Measurements from ENCODE around the gene LIMS2. TPM values are rescaled to one million over a fixed set of nuclear protein-coding genes. Genes with fewer than 3 reads are reported as not detected.

Gene LIMS2
- total and polyA plus RNA-seq, 2 experiments from 2014 or later = 1.6 to 3.5 TPM

DNA sequence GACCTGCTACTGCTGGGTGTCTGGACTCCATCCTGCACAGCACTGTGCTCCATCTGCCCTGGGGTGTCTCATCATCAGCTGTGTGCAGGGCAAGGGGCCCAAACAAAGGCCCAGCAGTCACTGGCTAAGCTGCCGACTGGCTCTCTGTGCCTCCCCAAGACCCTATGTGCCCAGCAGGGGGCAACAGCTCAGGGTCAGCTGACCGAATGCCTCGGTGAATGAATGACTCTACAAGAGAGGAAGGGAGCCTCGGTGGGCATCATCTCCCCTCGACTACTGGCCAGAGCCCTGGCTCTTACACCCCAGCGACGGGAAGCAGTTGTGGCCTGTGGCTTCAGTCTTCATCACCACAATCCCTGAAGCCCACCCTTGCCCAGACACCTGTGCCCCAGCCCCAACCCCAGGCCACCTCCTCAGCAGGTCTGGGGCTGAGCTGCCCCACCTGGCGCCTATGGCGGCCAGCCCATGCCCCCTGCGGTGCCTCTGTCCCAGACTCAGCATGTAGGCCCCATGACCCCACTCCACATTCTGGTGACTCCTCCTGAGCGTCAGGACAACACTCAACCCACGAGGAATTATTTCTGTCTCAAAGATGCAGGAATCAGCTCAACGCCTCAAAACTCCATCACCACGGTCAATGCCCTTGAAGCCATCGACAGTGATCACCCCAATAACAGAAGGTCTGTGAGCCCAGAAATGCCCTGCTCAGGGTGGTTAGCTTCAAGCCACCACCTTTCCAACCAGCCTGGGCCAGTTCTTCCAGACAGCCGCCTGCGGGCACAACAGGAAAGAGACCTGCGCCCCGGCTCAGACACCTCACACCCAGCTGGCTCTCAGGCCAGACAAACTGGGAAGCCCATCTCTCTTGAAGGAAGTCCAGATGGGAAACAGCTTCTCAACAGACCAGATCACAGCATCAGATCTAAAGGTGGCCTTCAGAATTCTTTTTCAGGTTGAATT is 31.0 kb downstream of the LIMS2 start:
- H3K4me3 Mint-ChIP-seq = no peak overlapping the region
- no peak for ATAC-seq
- DNase-seq (ENCODE audit: low spot score) = no peak

DNA sequence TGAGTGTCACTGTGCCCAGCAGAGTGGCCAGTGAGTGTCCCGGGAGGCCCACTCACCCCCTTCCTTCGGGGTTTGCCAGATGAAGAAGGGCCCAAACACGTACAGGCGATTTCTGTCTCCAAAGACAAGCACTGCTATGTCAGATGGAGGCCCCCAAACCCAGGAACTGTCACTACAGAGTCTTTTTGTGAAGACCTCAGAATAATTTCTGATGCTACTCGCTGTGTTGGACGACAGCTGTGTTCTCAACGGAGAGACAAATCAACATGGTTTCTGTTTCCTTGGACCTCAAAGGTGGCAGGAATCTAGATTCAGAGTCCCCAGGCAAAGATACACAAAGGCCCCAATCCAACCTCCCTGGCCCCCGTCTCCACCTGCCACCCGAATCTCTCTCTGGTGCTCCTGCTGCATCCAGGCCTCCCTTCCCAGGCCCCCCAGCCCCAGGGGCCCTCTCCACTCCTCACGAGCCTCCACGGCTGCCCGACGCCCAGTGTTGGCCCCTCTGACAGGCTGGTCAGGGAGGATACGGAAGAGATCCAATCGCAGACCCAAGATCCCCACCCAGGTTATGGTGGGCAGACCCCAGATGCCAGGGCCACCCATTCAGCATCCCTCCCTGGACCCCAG is 31.8 kb downstream of the LIMS2 start:
- H3K4me3 ChIP-seq = no peak overlapping the region
- DNase-seq (ENCODE audit: low spot score) = no peak
- H3K4me2 ChIP-seq = no peak overlapping the region
- H3K27me3 ChIP-seq (ENCODE audit: insufficient read depth) = no peaks in the 10 kb centered on the region
- no peak for ATAC-seq
- no peak overlapping the region for H3K4me3 Mint-ChIP-seq
- peaks cover 9% of the 10 kb centered on the region for H3K4me1 Mint-ChIP-seq
- H3K27ac ChIP-seq (ENCODE audit: low read depth) = no peak overlapping the region
- no peak overlapping the region for H2AFZ ChIP-seq
- no peak overlapping the region for H3K27ac Mint-ChIP-seq
- H3K9me3 Mint-ChIP-seq = no peaks in the 10 kb centered on the region
- no peaks in the 10 kb centered on the region for H3F3A ChIP-seq (replicated peaks; ENCODE audit: low read depth)
- H3K27me3 Mint-ChIP-seq (ENCODE audit: insufficient read depth, low read depth, poor library complexity) = peaks cover 5% of the 10 kb centered on the region
- no peaks in the 10 kb centered on the region for H3K36me3 Mint-ChIP-seq (ENCODE audit: low read depth)
- H4K20me1 ChIP-seq (replicated peaks; ENCODE audit: insufficient read depth) = no peaks in the 10 kb centered on the region
- H3K79me2 ChIP-seq (replicated peaks; ENCODE audit: insufficient read depth) = no peaks in the 10 kb centered on the region
- no peaks in the 10 kb centered on the region for H3K4me1 ChIP-seq (ENCODE audit: insufficient read depth)
- H3K9me2 ChIP-seq (ENCODE audit: insufficient read depth) = no peaks in the 10 kb centered on the region
- H3K36me3 ChIP-seq (ENCODE audit: insufficient read depth) = no peaks in the 10 kb centered on the region
- TF ChIP-seq POLR2AphosphoS5 (IDR thresholded peaks at IDR 0.05; ENCODE audit: low read depth) (no peak), JUNB (IDR thresholded peaks at IDR 0.05; ENCODE audit: unreplicated experiment) (no peak), ZNF331 (CRISPR knock-in tag; IDR thresholded peaks at IDR 0.05; ENCODE audit: low read depth) (no peak), ZNF462 (CRISPR knock-in tag; IDR thresholded peaks at IDR 0.05) (no peak), STAT1 (IDR thresholded peaks at IDR 0.05; ENCODE audit: unreplicated experiment) (no peak)

More for the DNA sequence above, 31.0 kb downstream of the LIMS2 start:
- Histone ChIP-seq H3K4me2 (no peak overlapping the region), H3K27me3 (ENCODE audit: insufficient read depth) (no peaks in the 10 kb centered on the region), H3K9me2 (ENCODE audit: insufficient read depth) (no peaks in the 10 kb centered on the region), H4K20me1 (replicated peaks; ENCODE audit: insufficient read depth) (no peaks in the 10 kb centered on the region), H3K4me3 (no peak overlapping the region), H3K27ac (ENCODE audit: low read depth) (no peak overlapping the region), H2AFZ (no peak overlapping the region), H3K4me1 (ENCODE audit: insufficient read depth) (no peaks in the 10 kb centered on the region), H3K79me2 (replicated peaks; ENCODE audit: insufficient read depth) (no peaks in the 10 kb centered on the region), H3F3A (replicated peaks; ENCODE audit: low read depth) (no peaks in the 10 kb centered on the region), H3K36me3 (ENCODE audit: insufficient read depth) (no peaks in the 10 kb centered on the region)
- Mint-ChIP-seq H3K9me3 (no peaks in the 10 kb centered on the region), H3K4me1 (peaks cover 9% of the 10 kb centered on the region), H3K27me3 (ENCODE audit: insufficient read depth, low read depth, poor library complexity) (peaks cover 5% of the 10 kb centered on the region), H3K36me3 (ENCODE audit: low read depth) (no peaks in the 10 kb centered on the region), H3K27ac (no peak overlapping the region)
- TF ChIP-seq EZH2 (IDR thresholded peaks at IDR 0.05; ENCODE audit: low read depth, unreplicated experiment) (no peak), CTCF (conservative IDR thresholded peaks at IDR 0.05; ENCODE audit: low read depth in 2 of 2) (peak in 1 of 2 experiments; percentile 38; a peak in 1 of 4 replicates)
